GM12878 (cell line): ENCODE data around the gene SHISA6. TPM values are rescaled to one million over a fixed set of nuclear protein-coding genes. Genes with fewer than 3 reads are reported as not detected.

Source experiments
- ATAC-seq: fragments of 200-7000 bp; cut with Tn5 transposase; 3 replicates; pipeline ENCODE4 v1.9.1; 2020; ENCODE audit warnings: mild to moderate bottlenecking, moderate library complexity
- BruUV-seq: library from RNA; stranded (reverse); fragments of 400-500 nt; replicated peaks from 2 replicates; lab custom pipeline; 2021; lab: Mats Ljungman, UMichigan
- CTCF ChIA-PET: fragments of 300-600 bp; sonication (Branson Sonifier 250); formaldehyde crosslinking; extraction: SDS; loops from one replicate; lab custom pipeline; 2021; ENCODE audit warnings: inconsistent platforms; lab: Yijun Ruan, JAX
- POLR2A ChIA-PET: fragments of 350-600 bp; formaldehyde crosslinking; extraction: SDS; loops from one replicate; lab custom pipeline; 2021; ENCODE audit warnings: inconsistent platforms; lab: Charles Lee
- RAD21 ChIA-PET: fragments of 300-600 bp; sonication (Branson Sonifier 250); formaldehyde crosslinking; loops from one replicate; lab custom pipeline; 2023; ENCODE audit warnings: antibody characterized with exemption; ENCODE audit not compliant: unreplicated experiment; lab: Charles Lee
- SMC1A ChIA-PET: fragments of 300-600 bp; sonication (Branson Sonifier 250); formaldehyde crosslinking; loops from one replicate; lab custom pipeline; 2023; ENCODE audit not compliant: unreplicated experiment, uncharacterized antibody; lab: Charles Lee
- DNase-seq: peaks from one replicate; pipeline ENCODE4 v3.0.0-alpha.2; 2011; ENCODE audit warnings: low read depth, low spot score
- FAIRE-seq: peaks from 3 replicates; lab custom pipeline; 2011; peaks lifted over from hg19 to GRCh38; lab: Jason Lieb, UNC
- H2AFZ ChIP-seq: 2 replicates; pipeline ENCODE4 v1.6.0; 2011; ENCODE audit warnings: low read depth, low read length, control low read depth; ENCODE audit not compliant: control insufficient read depth
- H3K27ac ChIP-seq: 2 replicates; pipeline ENCODE4 v1.5.1; 2011; ENCODE audit warnings: control low read depth; ENCODE audit not compliant: control insufficient read depth, insufficient read depth
- H3K27me3 ChIP-seq, 2 experiments: replicated peaks in 1 of 2; 2 replicates each; pipeline versions ENCODE4 v1.6.0 to v1.6.1; 2011; ENCODE audit warnings: low read length in 1 of 2; ENCODE audit not compliant: control insufficient read depth in 2 of 2, insufficient read depth in 2 of 2
- H3K36me3 ChIP-seq, 2 experiments: 2 replicates each; pipeline ENCODE4 v1.5.1; 2011; ENCODE audit warnings: low read length in 1 of 2; ENCODE audit not compliant: control insufficient read depth in 2 of 2, insufficient read depth in 2 of 2
- H3K4me1 ChIP-seq: 2 replicates; pipeline ENCODE4 v1.6.1; 2011; ENCODE audit warnings: mild to moderate bottlenecking, low read length, moderate library complexity, mixed read lengths; ENCODE audit not compliant: control insufficient read depth, insufficient read depth
- H3K4me2 ChIP-seq: 2 replicates; pipeline ENCODE4 v1.6.0; 2011; ENCODE audit warnings: control low read depth; ENCODE audit not compliant: control insufficient read depth, insufficient read depth
- H3K4me3 ChIP-seq: fragments of 200-600 bp; sonication (generic); 2 replicates; pipeline ENCODE4 v1.5.1; 2016
- H3K79me2 ChIP-seq: 2 replicates; pipeline ENCODE4 v1.6.0; 2011; ENCODE audit warnings: low read length; ENCODE audit not compliant: control insufficient read depth, insufficient read depth
- H3K9ac ChIP-seq: 2 replicates; pipeline ENCODE4 v1.8.0; 2011; ENCODE audit warnings: low read length, control low read depth, mixed read lengths; ENCODE audit not compliant: control insufficient read depth, insufficient read depth
- H3K9me3 ChIP-seq: replicated peaks from 3 replicates; pipeline ENCODE4 v1.5.1; 2011; ENCODE audit warnings: mild to moderate bottlenecking, low read length; ENCODE audit not compliant: control insufficient read depth, insufficient read depth
- H4K20me1 ChIP-seq: 2 replicates; pipeline ENCODE4 v1.6.0; 2011; ENCODE audit not compliant: control insufficient read depth, insufficient read depth
- BMI1 ChIP-seq: fragments of 450-650 bp; IDR thresholded peaks from 2 replicates; pipeline ENCODE4 v1.6.1; 2016; ENCODE audit warnings: mild to moderate bottlenecking, moderate library complexity, borderline replicate concordance
- NFYA ChIP-seq: IDR thresholded peaks from 2 replicates; pipeline ENCODE4 v1.6.1; 2011; ENCODE audit warnings: low read depth, mild to moderate bottlenecking, low read length, improper control_type of control experiment, borderline replicate concordance
- NR2F1 ChIP-seq: fragments of 450-650 bp; conservative IDR thresholded peaks from 2 replicates; pipeline ENCODE4 v1.6.1; 2017; ENCODE audit warnings: mild to moderate bottlenecking
- RCOR1 ChIP-seq: conservative IDR thresholded peaks from 2 replicates; pipeline ENCODE4 v1.6.1; 2012; ENCODE audit warnings: low read depth, low read length, improper control_type of control experiment
- WGBS: methylation state at CpG from one replicate; pipeline ENCODE4 v1.1.6; 2016; ENCODE audit warnings: low lambda C conversion rate; ENCODE audit not compliant: insufficient replicate concordance, insufficient coverage; ENCODE audit errors: missing lambda C conversion rate; 5-methylcytosine and 5-hydroxymethylcytosine counted together
- in situ Hi-C: fragments of 300-500 bp; cut with MboI; formaldehyde crosslinking; loops from 9 replicates; pipeline ENCODE4 v1.14.3; 2018; ENCODE audit warnings: mixed read lengths
- intact Hi-C: fragments of 100-400 bp; cut with micrococcal nuclease; formaldehyde crosslinking; loops from one replicate; pipeline ENCODE4 v1.14.2; 2022; ENCODE audit not compliant: unreplicated experiment
- polyA plus RNA-seq, 11 experiments: library from polyadenylated mRNA; depleted of rRNA in 4 of 11; unstranded in 6 of 11; stranded (reverse) in 5 of 11; fragments of >200 nt; fragmentation: Nextera tagmentation in 4 of 11; fragmentation: Illumina TruSeq in 1 of 11; extraction: Ambion mirVana in 4 of 11; extraction: Trizol in 1 of 11; gene quantifications; 1 replicate in 1 of 11; 2 replicates in 10 of 11; pipeline versions ENCODE4 v1.2.1 to v1.2.3, GENCODE V29; 2011 to 2016; ENCODE audit warnings: inconsistent platforms in 2 of 11, missing spikeins in 2 of 11, low read depth in 1 of 11
- total RNA-seq, 4 experiments: library from RNA; depleted of rRNA in 3 of 4; stranded (reverse); fragments of >200 nt in 3 of 4; fragmentation: Illumina TruSeq in 1 of 4; extraction: Trizol in 1 of 4; gene quantifications; 2 replicates each; pipeline versions ENCODE4 v1.2.1 to v1.2.3, GENCODE V29; 2013 to 2021
- TF ChIP-seq, protein P1 (sequence below): fragments of 450-650 bp; IDR thresholded peaks from 2 replicates; pipeline ENCODE4 v1.6.1; 2017; ENCODE audit warnings: mild to moderate bottlenecking, low read depth, inconsistent platforms; ENCODE audit not compliant: poor library complexity, severe bottlenecking

Gene SHISA6
- total and polyA plus RNA-seq, 10 of the 15 experiments (the other 5 are each of a cell fraction or from before 2014, with no cell fraction given) = not detected

DNA sequence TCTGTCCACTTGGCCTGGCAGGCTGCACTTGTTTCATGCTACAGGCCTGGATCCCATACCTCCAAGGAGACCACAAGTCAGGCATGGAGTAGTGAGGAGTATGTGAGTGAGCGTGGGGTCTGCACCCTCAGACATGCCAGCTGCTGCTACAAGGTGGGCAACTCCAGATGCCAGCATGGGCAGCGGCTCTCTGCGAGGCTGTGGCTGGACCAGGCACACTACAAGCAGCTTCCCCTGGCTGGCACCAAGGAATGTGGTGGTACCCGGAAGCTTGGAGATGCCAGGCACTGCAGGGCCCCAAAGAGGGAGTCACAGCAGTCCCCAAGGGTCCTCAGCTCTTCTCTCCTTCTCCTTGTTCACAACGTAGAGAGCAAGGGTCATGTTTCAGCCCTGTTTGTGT is 341.2 kb downstream of the SHISA6 start:
- TF ChIP-seq NR2F1 (no peak), RCOR1 (no peak), BMI1 (no peak), NFYA (no peak)
- TF ChIP-seq, protein P1, sequence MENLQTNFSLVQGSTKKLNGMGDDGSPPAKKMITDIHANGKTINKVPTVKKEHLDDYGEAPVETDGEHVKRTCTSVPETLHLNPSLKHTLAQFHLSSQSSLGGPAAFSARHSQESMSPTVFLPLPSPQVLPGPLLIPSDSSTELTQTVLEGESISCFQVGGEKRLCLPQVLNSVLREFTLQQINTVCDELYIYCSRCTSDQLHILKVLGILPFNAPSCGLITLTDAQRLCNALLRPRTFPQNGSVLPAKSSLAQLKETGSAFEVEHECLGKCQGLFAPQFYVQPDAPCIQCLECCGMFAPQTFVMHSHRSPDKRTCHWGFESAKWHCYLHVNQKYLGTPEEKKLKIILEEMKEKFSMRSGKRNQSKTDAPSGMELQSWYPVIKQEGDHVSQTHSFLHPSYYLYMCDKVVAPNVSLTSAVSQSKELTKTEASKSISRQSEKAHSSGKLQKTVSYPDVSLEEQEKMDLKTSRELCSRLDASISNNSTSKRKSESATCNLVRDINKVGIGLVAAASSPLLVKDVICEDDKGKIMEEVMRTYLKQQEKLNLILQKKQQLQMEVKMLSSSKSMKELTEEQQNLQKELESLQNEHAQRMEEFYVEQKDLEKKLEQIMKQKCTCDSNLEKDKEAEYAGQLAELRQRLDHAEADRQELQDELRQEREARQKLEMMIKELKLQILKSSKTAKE = no peak
- Histone ChIP-seq H3K9me3 (no peaks in the 10 kb centered on the region; the same call in 2 of the 3 replicates), H2AFZ (no peak overlapping the region), H3K4me1 (no peaks in the 10 kb centered on the region), H3K27me3 (no peaks in the 10 kb centered on the region), H3K79me2 (no peaks in the 10 kb centered on the region), H4K20me1 (no peaks in the 10 kb centered on the region), H3K4me3 (no peak overlapping the region), H3K36me3 (no peaks in the 10 kb centered on the region), H3K9ac (no peak overlapping the region), H3K4me2 (no peak overlapping the region), H3K27ac (no peak overlapping the region)
- ChIA-PET CTCF (no interaction called here), RAD21 (no interaction called here), POLR2A (no interaction called here), SMC1A (no interaction called here)
- in situ Hi-C loops (no loop called here), intact Hi-C loops (no loop called here)
- FAIRE-seq = no peak
- no TSS peak for BruUV-seq
- no peak for ATAC-seq
- 3% methylated on average over 5 of the region's 5 CpGs for WGBS
- no peak for DNase-seq
